Measurements from ENCODE around the gene RNASET2.
"Not testable (repeated sequence)": the region's sequence is repeated elsewhere in the genome, so short reads cannot be mapped to it uniquely, and the experiment has no call there.

The RNASET2 gene

DNA sequence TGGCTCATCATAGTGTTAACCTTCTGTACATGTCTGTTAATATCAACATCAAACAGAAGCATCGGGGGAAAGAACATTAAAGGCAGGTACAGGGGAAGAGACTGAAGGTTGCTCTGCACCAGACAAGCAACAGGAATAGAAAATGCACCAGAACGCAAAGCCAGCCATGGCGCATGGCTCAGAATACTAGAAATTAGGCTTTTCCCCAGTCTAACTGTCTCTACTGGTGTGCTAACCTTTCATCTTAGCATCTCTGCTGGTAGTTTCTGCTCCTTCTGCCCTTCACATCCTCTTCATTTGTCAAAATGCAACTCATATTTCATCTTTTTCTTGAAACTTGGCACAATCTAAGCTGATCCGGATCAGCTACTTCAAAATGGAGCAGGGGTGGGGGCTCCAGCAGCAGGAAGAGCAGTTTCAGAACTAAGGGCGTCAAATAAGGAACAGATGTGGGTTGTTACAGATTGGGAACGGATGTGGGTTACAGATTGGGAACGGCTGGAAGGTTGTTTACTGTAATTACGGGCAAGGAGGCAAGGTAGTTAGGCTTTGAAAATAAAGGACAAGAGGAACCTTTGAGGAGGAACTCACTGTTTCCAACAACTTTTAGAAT lies 13.1 kb upstream of the RNASET2 start:
- no peak for DNase-seq

DNA sequence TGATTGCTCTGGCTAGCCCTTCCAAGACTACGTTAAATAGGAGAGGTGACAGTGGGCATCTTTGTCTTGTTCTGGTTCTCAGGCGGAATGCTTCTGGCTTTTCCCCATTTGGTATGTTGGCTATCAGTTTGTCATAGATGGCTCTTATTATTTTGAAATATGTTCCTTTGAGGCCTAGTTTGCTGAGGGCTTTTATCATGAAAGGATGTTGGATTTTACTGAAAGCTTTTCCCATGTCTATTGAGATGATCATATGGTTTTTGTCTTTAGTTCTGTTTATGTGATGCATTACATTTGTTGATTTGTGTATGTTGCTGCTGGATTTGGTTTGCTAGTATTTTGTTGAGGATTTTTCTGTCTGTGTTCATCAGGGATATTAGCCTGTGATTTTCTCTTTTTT lies 9.9 kb upstream of the RNASET2 start:
- DNase-seq, result no peak

DNA sequence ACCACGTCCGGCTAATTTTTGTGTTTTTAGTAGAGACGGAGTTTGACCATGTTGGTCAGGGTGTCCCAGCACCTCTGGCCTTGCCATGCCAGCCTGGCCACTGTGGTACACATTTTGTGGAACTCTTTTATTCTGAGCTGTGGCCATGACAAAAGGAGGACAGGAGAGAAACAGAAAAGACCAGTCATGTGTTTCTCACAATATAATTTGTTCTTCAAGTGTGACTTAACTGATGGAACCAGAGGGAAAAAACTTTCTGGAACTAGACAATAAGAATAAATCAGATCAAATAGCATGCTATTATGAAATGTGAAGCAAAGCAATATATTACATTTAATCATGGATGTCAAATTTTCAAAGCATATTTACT lies 4.2 kb upstream of the RNASET2 start:
- no peak for DNase-seq

DNA sequence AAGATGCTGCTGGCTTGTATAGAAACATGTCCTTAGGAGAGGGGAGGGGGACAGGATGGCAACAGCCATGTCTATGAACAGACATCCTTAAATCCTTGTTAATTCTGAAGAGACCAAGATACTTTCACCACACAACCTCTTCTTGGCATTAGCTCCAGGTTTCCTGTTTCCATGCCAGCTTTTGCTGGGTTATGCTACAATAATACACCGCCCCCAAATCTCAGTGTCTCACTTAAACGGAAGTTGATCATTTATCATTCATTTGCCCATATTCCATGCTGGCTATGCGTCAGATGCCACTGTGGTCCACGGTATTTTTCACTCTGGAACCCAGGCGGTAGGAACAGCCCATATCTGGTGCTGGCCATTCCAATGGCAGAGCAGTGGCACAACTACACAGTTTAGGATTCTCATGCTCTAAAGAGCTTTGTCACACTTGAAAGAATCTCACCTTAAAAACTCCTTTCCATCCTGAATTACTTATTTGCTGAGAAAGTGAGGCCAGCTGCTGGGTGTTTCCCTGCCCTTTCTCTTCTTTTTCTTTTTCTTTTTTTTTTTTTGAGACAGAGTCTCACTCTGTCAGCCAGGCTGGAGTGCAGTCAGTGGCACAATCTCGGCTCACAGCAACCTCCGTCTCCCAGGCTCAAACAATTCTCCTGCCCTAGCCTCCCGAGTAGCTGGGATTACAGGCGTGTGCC lies 3.7 kb upstream of the RNASET2 start:
- DNase-seq, result no peak

DNA sequence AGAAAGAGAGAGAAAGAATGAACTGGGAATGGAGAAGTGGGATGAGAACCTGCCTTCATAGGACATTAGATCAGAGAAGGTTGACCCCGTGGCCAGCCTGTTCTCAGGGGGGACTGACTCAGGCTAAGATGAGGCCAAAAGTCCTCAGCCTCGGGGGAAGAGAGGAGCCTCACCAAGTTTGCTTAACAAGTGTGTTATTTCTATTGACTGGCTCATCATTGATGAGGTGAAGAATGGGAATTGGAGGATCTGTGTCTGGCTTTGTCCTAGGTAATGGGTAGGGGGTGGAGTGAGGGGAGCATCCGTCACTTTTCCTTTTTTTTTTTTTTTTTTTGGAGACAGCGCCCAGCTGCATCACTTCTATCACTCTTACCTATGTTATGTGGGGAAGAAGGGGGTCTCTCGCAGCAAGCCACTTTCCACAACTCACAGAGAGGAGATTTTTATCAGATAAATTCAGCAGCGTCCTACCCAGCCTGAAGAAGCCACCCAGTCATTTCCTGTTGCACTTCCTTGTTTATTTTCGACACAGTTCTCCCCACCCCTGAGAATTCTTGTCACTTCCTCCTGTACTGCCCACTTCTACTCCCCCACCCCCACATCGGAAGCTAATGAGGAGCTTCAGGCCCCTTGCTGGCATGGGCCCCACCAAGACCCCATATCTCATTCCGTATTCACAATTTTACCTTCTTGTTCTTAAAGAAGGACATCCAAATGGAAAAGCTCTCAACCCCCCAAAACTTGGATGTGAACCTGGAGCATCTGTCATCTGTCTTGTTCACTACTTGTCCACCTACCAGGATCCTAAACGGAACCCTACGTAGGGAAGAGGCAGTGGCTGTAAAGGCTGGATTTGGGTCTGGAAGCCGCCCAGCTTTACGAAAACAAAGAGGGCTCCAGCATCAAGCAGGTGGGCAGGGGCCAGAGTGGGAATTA lies 2.8 kb upstream of the RNASET2 start:
- peak; percentile 13 for DNase-seq

DNA sequence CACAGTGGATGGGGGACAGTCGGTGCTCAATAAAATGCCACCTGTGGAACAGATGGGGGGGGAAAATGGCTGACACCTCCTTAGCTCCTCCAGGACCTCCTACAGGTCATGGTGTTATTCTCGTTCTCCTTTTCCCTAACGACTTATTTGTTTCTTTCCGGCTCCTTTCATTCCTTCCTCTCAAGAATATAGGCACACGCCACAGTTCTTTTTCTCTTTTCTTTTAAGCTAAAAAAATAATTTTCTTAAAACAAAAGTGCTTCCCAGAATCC lies 1.4 kb upstream of the RNASET2 start:
- DNase-seq, result no peak

DNA sequence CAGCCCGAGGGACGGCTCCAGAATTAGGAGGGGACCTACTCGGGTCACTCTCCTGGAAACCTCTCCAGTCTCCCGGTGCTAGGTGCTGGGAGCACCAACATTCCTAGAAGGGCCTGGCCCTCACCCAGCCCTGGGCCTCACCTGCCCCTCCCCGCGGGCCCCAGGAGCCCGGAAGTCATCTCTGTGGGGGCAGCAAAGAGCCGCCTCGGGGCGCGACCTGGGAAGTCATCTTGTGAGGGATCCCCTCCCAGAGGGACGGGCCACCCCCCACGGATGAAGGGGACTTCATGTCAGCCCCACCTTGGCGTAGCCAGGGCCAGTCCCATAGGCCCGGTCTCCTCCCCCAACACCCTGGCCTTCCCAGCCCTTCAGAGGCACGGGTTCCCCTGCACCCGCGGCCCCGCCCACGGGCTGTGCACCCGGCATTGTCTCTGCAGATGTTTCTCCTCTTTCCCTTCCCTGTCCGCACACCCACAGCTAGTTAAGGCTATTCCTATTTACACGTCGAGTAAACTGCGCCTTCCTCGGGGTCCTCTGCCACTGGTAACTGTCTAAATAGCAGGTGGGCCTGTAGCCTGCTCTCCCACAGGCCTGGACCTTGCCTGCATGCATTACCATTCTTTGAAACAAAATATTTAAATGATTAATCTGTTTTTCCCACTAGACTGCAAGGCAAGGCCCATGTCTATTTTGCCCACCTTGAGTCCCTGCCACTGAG lies 896 bp upstream of the RNASET2 start:
- DNase-seq, result peak; percentile 30

DNA sequence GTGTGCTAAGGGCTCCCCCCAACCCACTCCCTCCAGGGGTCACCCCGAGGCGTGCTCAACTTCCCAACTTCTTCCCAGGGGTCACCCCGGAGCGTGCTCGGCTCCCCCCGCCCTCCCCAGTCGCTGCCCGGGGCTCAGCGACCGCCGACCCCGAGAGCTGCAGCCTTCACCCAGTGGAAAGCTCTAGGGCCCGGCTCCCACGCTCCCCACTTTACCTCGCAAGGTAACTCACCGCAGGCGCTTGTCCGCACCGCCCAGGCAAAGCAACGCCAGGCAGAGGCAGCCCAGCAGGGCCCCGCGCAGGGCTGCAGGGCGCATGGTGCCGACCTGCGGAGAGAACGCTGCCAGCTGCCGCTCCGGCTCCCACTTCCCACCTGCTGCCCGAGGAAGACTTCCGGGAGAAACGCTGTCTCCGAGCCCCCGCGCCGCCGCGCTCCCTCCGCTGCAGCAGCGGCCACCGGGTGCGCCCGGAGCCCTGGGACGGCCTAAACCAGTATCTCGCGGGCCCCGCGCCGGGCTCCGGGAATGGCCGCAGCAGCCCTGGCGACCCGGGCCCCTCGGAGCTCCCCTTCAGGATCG lies 396 bp downstream of the RNASET2 start:
- DNase-seq, result no peak

DNA sequence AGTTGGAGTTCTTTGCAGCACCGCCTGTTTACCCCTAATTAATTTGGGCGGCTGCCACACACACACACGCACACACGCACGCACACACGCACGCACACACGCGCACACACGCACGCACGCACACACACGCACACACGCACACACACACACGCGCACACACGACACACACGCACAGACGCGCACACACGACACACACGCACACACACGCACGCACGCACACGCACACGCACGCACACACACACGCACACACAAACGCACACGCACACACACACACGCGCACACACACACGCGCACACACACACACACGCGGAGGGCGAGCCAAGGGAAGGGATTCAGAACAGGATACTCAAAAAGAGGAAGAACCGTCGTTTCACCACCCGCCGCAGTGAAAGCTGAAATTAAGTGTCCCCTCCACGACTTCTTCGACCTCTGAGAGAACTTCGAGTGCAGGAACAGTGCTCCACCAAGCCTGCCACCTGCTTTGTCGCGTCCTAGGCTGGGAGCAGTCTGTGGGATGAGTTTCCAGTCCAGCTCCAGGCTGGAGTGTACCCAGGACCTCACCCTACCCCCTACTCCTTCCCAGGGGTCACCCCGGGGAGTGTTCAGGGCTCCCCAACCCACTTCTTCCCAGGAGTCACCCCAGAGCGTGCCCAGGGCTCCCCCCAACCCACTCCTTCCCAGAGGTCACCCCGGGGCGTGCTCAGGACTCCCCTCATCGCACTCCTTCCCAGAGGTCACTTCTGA lies 1.1 kb downstream of the RNASET2 start:
- DNase-seq, result no peak

DNA sequence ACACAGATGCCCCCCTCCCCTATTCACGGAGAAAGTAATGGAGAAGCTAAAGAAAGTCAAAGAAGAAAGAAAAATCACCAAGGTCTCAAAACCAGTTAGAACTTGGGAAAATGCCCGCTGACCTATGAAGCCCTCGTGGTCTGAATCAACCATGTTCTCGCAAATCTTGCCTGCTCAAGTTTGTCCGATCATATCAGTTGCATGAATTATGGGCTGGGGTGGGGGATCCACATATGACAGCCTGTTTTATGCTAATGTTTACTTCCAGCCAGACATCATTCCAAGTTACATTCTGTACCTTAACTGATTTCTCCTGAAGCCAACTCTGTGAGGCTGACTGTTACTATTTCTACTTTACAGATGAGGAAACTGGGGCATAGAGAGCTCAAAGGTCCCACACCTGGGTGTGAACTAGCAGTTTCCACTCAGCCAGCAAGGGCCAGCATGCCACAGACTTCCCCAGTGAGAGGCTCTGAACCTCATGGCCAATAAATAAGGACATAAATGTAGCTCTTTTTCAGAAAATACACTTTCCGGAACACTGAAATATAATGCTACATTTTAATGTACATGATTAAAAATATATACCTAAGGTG lies 2.1 kb downstream of the RNASET2 start:
- no peak for DNase-seq

DNA sequence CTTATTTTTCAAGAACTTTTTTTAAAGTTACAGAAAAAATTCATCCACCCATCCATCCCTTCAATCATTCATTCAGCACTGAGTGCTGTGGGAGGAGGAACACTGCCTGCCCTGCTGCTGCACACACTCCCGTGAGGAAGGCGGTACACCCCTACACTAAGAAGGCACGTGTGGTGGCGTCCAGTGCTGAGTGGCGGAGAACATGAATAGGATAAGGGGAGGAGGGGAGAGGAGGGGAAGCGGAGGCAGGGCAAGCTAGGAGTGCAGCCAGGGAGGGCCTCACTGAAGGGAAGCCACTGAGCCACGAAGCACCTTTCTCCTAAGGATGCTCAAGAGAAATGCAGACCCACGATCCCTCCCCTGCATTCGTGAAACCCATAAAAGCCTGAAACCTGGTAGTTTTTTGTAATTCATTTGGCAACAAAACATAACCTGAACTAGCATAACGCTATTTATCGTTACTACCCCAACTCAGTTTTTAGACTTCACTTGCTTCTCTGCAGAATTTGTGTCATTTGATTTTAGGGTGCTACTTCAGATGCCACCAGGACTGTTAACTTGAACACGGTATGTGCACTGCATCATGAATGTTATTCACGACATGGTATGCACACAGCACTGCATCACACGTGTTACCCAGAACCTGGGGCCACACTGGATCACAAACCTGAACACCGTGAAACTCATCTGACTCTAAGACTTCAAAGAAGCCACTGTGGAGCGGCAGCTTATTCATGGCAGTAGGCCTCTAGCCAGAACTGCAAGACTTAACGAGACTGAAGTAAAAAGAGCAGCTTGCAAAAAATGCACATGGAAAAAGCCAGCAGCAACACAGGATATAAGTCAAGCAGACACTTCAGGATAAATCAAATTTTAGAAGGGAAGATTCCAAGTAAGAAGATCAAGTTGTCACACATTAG lies 3.5 kb downstream of the RNASET2 start:
- no peak for DNase-seq

DNA sequence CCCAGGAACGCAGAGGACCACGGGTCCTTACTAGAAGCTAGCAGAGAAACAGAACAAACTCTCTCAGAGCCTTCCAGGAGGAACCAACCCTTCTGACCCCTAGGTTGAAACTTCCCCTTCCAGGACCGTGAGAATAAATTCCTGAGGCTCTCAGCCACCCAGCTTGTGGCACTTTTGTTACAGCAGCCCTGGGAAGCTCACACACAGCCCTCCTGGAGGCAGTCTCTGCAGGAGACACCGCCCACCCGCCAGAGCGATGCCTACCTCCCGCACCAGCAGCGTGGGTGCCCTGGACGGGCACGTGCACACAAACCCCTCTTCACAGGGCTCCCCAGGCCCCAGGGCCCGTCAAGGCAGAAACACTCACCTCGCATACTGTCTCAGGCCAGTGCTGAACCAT lies 4.2 kb downstream of the RNASET2 start:
- no peak for DNase-seq

DNA sequence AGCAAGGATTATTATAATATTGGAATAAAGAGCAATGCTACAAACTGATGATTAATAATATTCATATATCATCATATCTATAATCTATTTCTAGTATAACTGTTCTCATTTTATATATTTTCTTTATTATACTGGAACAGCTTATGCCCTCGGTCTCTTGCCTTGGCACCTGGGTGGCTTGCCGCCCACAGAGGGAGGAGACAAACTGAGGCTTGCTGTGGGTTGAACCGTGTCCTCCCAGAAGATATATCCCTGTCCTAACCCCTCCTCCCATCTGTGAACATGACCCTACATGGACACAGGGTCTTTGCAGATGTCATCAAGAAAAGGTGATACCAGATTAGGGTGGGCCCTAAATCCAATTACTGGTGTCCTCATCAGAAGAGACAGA lies 4.7 kb downstream of the RNASET2 start:
- no peak for DNase-seq

DNA sequence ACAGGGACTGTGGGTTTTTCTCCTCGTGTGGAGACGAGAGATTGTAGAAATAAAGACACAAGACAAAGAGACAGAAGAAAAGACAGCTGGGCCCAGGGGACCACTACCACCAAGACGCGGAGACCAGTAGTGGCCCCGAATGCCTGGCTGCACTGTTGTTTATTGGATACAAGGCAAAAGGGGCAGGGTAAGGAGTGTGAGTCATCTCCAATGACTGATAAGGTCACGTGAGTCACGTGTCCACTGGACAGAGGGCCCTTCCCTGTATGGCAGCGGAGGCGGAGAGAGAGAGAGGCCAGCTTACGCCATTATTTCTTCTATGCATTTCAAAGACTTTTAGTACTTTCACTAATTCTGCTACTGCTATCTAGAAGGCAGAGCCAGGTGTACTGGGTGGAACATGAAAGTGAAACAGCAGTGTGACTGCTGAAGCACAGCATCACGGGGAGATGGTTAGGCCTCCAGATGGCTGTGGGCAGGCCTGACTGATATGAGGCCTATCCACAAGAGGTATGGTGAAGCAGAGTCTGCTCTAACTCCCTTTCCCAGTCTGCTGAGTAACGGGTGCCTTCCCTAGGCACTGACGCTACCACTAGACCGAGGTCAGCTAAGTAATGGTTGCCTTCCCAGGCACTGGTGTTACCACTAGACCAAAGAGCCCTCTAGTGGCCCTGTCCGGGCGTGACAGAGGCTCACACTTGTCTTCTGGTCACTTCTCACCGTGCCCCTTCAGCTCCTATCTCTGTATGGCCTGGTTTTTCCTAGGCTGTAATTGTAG lies 5.3 kb downstream of the RNASET2 start:
- DNase-seq, result peak; percentile 51

DNA sequence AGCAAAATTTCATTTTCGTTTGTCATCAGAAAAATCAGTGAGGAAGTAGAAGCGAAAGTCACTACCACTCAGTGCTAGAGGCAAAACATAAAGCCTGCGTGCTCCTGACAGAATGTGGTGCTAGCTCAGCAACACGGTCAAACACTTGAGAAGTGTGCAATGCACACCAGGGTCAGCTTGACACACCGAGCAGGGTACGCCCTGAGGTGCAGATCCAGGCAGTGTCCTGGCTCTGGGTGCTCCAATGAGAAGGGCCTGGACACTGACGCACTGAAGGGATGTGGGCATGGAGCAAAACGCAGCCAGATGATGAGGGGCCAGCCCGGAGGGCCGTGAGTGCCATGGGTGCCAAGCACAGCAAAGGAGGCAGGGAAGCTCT lies 5.9 kb downstream of the RNASET2 start:
- no peak for DNase-seq

DNA sequence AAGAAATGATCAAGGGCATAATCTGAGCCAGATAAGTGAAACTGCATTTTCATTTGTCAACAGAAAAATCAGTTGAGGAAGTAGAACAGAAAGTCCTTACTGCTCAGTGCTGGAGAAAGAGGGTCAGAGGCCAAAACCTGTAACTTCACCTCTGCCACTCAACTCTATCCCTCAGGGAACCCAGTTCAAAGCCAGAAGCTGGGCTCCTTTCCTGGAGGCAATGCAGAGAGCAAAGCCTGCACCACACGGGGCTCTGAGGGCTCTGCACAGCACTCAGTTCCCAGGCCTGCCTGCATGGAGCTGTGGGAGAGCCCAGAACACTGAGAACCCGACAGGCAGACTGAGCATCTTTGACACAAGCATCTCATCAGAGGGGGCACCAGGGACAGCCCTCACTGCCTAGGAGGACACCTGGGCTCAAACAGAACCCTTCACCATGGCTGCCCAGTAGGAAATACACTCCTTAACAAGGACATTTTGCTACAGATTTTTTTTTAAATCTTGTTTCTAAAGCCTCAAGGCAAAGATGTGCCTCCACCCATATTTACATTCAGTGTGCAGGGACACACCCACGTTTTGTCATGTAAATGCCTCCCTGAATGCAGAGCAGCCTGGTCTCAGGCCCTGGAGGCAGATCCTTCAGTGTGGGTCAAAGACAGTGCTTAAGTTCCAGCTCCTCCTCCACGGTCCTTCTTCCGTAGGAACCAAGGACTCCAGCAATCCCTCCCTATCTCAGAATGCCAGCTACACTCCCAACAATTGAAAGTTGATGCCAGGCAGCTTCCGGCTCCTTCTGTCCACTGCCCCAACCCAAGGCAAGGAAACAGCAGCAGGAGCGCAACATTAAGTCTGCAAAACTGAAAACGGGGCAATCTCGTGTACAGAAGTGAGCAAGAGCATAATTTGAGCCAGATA lies 6.6 kb downstream of the RNASET2 start:
- DNase-seq, result no peak

DNA sequence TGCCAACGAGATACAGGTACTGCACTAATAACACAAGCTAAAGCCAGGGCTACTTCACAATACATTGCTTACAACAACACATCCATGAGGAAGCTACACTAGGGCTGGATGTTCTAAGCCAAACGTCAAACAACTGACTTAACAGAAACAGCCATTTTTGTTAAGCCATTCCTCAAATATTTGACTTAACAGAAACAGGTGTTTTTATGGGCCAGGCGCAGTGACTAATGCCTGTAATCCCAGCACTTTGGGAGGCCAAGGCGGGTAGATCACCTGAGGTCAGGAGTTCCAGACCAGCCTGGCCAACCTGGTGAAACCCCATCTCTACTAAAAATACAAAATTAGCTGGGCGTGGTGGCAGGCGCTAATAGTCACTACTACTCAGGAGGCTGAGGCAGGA lies 7.6 kb downstream of the RNASET2 start:
- DNase-seq, result not testable (repeated sequence)

DNA sequence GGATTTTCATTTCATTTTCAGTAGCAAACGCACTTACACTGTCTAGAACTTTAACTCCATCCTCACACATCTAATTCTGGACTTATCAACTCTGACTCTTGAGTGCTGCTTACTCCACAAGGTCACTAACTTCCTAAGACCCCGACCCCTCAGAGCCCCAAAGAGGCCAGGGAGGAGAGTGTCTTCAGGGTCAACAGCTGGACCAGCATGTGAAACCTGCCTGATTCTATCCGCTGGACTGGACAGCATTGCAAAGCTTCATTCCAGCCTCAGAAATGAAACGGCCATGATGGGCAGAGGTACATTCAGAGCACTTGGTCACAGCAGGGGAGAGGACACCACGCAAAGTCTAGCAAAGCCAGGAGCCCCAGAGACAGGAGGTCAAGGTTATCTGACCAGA lies 9.1 kb downstream of the RNASET2 start:
- DNase-seq, result no peak

DNA sequence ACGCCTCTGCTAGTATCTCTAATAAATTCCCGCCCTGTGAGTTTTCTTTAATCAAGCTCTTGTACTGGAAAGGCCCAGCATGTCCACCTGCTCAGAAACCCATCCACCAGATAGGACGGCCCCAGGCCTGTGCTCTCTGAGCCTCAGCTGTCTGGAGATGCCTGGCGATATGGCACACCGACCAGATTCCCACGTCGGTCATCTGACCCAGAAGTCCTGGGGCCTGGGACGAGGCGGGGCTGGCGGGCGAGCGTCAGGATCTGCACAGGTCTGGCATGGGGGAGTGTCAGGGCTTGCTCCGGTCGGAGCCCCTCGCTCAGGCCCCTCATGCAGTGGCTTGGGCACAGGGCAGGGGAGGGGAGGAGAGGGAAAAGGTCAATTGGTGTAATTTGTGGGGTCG lies 10.2 kb downstream of the RNASET2 start:
- no peak for DNase-seq

All from NK-92 treated with Interleukin-12 subunit alpha and Interleukin-12 subunit beta, amount 100 ng/mL, for 24 hours (cell line).